ENCODE results near the gene BRIP1.

GRCh38 chr17:61659437-61659836 is 203.9 kb downstream of the BRIP1 start:
- TF ChIP-seq CTCF (IDR thresholded peaks at IDR 0.05; ENCODE audit: low read depth, low read length) (no peak), EZH2phosphoT487 (IDR thresholded peaks at IDR 0.05; ENCODE audit: low read depth) (no peak)

Data from OCI-LY3 (cell line).